ENCODE measurements around the gene HOXD3.
A peak's percentile ranks its signal among the peaks of the same experiment; 100 is the strongest.

HOXD3 gene

DNA sequence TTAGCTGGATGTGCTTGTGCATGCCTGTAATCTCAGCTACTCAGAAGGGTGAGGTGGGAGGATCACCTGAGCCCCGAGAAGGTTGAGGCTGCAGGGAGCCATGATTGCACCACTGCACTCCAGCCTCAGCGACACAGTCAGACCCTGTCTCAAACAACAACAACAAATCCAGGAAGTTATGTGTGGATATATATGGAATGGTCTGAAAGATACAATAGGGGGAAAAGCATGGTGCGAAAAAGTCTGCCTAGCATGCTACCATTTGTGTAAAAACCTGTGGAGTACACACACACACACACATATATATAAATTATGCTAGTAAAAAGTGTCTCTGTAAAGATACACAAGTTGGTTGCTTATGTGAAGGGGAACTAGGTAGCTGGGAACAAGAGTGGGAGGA, 24.4 kb downstream of the HOXD3 start:
- DNase-seq, result no peak

DNA sequence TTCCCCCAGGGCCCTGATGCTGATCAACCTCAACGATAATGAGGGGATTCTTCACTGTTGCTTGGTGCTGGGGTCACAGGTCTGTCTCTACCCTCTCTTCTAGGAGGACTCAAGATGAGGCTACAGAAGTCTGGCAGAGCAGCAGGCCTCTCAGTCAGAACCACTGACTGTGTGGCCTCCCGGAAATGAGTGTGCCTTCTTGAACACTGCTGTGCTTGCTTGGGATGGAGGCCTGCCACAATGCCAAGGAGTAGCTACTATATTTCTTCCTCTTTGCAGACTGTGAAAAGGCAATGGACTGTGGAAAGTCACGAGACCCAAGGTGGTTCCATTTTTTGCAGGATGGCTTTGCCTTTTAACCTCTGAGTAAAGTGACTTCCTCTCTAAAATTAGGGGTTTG, 25.6 kb downstream of the HOXD3 start:
- no peak for DNase-seq

DNA sequence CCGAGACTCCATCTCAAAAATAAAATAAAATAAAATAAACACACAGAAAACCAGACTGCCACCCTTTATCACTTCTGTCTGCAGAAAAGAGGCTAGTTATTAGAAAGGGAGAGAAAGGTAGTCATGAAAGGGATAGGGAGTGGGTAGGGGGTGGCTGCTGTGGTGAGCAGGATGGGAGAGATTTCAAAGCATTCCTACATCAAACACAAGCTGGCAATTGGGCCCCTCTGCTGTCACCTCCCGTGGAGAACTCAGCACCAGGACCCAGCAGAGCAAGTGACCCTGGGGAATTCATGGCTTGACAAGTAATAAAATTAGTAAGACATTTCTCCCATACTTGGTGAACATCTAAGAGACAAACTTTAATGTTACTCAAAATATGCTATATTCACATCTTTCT, 27.6 kb downstream of the HOXD3 start:
- no peak for DNase-seq

DNA sequence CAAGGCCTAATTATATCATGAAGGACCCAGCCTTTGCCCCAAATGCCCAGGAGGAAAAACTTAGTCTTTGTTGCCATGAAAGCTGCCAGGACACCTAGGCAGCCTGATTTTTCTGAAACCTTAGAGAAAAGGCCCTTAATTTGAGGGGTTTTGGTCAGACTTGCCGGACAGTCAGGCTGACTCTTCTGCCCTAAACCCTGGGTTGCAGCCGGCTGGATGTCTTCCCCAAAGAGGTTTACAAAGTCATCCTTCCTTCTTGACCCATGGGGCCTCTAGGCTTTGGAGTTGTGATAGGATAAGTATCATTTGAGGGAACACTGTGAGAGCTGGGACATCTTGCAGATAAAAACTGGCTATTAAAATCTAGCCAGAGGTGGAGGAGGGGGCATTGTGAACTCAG, 28.9 kb downstream of the HOXD3 start:
- DNase-seq, result no peak

DNA sequence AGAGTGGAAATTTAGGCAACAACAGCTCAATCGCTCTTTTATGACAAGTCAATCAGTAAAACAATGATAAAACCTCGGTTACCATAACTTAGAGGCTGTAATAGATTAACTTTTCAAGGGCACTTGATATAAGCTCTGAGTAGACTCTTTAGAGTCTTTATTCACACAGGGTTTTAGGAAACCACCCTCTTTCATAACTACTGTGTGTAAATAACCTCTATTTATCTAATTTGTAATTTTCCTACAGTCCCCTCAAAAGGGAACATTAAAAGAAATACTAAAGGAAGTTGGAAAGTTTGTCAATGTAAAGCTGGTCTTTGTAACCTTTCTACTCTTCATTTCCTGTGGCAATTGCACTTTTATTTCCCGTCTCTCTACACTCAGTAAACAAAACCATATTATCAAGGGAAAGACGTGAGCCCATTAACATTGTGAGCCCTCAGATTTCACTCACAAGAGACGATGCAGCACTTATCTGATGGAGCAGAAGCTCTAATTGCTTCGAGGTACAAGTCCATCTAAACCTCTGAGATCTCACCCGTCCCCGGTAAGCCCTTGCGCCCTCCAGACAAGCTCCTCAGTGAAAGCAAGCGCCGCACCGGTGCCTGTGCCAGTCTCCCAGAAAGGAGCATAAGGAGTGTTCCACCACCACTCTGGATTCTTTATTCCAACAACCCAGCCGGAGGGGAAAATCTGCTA, 30.2 kb downstream of the HOXD3 start:
- DNase-seq, result no peak

DNA sequence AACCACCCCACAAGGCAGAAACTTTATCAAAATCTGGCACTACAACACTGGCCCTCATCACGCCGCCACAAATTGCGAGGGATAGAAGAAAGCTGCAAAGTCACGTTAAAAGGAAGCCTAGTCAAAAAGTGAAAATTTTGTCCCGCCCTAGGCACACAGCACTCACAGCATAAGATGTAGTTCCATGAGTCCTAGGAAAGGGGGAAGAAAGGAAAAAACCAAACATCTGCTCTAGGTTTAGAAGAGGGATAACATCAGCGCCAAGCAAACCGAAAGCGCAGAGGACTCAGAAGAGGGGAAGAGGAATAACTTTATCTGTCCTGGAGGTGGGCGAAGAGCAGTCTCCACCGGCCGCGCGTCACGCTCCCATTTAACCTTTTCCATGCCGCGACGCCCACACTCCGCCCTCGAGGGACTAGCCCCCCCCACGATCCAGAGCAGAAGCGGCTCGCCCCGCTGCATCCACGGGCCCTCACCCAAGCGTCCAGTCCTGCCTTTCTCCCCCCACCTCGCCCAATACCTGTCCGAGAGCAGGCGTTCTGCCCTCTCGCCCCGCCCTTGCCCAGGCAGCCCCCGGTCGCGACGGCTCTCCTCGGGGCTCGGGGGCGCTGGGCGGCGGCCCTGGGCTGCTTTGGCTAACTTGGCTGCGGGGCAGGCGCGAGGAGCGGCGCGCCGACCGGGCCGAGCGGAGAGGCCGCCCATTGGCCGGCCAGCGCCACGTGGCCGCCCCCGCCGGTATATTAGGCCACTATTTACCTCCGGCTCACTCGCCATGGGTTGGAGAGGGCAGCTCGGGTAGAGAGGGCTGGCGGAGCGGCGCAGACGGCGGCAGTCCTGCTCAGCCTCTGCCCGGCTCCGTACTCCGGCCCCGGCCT, 31.0 kb downstream of the HOXD3 start, which contains the start of gene HOXD1:
Gene HOXD1 (plus strand): TSS at position 770 of the 875 bp plus-strand sequence. CDS start 134 bp downstream, outside the sequence.
- peak; percentile 10 to 16 for DNase-seq

DNA sequence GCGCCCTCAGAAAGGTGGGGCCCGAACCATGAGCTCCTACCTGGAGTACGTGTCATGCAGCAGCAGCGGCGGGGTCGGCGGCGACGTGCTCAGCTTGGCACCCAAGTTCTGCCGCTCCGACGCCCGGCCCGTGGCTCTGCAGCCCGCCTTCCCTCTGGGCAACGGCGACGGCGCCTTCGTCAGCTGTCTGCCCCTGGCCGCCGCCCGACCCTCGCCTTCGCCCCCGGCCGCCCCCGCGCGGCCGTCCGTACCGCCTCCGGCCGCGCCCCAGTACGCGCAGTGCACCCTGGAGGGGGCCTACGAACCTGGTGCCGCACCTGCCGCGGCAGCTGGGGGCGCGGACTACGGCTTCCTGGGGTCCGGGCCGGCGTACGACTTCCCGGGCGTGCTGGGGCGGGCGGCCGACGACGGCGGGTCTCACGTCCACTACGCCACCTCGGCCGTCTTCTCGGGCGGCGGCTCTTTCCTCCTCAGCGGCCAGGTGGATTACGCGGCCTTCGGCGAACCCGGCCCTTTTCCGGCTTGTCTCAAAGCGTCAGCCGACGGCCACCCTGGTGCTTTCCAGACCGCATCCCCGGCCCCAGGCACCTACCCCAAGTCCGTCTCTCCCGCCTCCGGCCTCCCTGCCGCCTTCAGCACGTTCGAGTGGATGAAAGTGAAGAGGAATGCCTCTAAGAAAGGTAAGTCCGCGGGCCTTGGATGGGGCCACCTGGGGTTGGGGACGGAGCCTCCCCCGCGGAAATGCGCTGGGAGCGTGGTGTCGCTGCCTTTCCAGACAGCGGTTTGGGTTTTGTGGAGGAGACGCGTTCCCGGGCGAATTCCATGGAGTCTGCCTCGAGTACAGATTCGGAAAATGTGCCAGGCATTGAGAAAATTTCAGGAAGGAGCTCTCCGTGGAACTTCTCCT, 31.9 kb downstream of the HOXD3 start:
- no peak for DNase-seq

DNA sequence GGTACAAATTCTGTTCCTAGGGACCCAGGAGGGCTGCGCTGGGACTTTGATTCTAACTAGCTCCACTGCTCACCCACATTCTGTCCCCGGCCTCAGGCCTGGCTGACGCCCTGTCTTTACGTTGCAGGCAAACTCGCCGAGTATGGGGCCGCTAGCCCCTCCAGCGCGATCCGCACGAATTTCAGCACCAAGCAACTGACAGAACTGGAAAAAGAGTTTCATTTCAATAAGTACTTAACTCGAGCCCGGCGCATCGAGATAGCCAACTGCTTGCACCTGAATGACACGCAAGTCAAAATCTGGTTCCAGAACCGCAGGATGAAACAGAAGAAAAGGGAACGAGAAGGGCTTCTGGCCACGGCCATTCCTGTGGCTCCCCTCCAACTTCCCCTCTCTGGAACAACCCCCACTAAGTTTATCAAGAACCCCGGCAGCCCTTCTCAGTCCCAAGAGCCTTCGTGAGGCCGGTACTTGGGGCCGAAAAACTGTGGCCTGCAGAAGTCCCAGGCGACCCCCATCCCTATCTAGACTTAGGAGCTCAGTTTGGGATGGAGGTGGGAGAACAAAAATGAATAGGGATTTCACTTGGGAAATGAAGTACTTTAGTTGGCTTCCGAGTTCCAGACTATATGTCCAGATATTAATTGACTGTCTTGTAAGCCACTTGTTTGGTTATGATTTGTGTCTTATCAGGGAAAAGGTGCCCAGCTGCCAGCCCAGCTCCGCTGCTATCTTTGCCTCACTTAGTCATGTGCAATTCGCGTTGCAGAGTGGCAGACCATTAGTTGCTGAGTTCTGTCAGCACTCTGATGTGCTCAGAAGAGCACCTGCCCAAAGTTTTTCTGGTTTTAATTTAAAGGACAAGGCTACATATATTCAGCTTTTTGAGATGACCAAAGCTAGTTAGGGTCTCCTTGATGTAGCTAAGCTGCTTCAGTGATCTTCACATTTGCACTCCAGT, 32.9 kb downstream of the HOXD3 start:
- no peak for DNase-seq

DNA sequence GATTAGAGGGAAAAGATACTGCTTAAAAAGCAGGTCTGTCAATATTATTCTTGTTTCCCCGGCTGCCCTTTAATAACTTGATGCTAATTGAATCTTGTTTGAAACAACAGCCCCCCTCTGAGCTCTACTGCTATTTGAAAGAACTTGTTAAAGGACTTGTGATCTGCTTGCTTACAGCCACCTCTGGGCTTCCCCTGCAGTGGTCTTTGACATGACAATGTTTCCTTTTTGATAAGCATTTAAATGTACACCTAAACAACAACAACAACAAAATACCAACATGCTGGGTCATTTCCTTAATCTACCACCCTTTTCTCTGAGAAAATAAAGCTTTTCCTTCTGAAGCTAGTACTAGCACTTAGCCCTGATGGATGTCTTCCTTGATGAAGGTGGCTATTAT, 35.2 kb downstream of the HOXD3 start:
- DNase-seq, result no peak

DNA sequence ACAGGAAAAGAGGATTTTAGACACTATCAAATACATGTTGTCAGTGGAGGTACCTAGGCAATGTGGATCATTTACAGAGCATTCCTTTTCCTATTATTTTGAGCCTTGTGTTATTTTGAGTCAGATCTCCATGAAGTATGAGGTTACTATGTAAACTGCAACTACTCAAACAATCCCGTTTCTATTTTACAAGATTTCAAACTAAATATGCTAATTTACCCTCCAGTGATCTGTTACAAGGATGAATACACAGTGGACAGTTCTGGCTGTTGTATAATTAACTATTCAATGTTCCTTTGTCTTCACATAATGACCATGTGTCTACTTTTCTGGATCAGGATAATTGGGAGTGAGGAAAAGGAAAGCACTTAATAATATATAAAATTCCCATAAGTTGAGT, 35.9 kb downstream of the HOXD3 start:
- DNase-seq, result no peak

DNA sequence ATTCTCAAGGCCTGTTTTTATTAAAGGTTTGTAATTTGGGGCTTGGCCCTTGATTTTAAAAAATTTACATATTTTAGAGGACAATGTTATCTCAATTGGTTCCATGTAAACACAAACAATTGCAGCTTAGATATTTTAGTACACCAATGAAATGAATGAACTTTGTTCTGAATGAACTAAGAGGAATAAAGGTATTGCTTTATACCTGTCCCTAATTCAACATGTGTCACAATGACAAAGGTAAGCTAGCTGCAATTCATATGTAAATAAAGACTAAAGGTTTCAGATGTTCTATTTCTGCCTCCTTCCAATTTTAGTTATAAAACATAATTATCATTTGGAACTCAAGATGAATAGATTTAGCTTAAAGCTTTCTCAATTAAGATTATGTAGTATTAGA, 42.8 kb downstream of the HOXD3 start:
- DNase-seq, result no peak

DNA sequence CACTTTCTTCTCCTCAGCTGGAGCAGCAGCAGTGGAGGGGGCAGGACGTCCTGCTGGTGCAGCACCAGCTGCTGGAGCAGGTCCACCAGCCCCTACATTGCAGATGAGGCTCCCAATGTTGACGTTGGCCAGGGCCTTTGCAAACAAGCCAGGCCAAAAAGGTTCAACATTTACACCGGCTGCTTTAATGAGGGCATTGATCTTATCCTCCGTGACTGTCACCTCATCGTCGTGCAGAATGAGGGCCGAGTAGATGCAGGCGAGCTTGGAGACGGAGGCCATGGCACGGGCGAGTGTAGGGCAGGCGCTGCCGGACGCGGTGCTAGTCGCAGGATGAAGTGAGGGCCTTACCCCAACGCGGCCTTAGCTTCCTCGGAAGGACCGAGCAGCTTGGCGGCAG, 43.9 kb downstream of the HOXD3 start:
- DNase-seq, result no peak

DNA sequence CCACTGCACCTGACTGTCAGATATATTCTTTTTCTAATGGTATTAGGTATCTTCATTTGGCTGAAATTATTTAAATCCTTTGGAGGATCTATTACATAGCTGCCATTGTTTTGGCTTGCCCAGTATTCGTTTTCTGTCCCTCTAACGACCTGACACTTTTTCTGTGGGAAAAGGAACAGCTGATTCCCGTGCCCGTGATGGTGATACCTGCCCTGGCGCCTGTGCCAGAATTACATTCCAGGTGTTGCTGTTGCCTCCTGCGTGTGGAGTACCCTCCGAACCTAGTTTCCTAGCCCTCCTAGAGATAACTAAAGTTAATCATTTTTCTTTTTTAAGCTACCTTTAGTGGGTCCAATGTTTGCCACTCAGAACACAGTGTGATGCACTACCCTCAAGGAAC, 45.4 kb downstream of the HOXD3 start:
- DNase-seq, result no peak

DNA sequence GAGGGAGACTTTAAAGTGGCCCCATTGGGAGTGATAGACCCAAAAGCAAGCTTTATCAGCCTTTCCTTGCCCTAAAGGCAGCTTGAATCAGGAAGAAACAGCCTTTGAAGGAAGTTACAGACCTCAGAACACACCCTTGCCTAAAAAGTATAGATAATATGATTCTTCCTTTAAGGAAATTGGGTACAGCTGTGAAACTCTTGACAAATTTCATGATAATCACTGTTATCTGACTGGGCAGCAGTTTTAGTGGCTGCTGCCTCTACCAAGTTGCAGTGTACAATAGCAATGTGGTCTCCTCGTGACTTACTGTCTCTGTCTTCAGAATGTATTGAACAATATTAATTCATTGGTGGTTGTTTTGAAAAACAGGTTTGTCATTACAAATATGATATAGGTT, 48.0 kb downstream of the HOXD3 start:
- no peak for DNase-seq

DNA sequence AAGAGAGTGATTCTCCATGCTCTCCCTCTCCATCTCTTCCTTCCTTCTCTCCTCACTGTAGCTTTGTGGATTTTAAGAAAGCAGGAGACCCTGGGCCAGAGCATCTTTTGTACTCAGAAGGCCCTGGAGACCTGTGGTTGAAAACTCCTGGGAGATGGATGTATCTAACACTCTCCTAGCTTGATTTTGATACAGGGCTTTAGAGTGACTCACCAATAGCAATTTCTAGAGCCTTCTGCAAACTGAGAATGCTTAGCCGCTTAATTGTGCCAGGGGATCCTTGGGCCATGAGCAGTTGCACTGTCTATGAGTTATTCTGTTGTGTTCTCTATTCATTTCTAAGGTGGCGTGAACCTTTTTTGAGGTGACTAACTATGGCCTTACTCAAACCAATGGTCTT, 49.0 kb downstream of the HOXD3 start:
- DNase-seq, result no peak

DNA sequence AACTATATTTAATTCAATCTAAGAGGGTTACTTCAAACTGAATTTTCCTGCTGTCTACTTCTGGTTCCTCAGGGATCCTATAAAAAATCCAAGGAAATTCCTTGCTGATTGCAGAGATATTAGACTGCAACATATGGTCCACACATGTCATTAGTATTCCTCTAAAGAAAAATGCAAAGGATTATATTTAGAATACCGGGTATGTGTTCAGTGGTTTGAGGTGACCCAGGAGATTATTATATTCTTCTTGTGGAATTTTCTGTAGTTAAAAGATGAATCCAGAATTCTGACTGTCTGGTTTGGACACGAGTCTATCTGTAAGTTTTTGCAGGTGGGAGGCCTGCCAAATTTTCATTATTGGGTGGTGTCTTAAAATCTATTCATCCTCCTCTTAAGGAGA, 49.6 kb downstream of the HOXD3 start:
- no peak for DNase-seq

DNA sequence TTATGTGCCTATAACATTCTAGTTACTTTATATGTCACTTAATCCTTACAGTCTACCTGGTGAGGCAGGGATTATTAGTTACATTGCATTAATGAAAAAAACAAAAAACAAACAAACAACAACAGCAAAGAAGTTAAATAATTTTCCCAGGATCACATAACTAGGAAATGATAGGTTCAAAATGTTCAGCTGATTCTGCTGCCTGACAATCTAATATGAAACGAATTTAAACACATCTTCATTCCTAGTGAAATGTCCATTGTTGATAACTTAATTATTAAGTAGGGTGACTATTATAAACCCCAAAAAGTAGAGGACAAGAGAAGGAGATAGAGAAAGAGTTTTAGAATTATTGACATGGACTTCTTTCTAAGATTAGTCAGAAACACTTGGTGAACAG, 54.0 kb downstream of the HOXD3 start:
- DNase-seq, result no peak

DNA sequence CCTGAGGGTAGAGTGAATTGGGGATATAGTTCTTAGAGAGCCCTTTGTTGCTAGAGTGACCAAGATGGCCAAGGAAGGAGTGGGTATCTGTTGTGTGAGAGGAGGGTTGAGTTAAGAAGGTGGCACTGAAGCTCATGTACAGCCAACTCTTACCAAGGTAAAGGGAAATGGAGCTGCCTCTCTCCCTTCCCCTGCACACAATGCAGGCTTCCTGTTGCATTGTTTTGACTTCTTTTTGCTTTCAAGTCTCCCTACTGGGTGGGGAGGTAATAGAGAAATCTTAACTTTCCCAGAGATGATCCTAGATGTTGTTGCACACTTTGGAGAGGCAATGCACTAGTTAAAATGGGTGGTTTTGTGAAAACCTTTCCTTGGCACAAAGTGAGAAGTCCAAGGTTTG, 55.2 kb downstream of the HOXD3 start:
- no peak for DNase-seq

DNA sequence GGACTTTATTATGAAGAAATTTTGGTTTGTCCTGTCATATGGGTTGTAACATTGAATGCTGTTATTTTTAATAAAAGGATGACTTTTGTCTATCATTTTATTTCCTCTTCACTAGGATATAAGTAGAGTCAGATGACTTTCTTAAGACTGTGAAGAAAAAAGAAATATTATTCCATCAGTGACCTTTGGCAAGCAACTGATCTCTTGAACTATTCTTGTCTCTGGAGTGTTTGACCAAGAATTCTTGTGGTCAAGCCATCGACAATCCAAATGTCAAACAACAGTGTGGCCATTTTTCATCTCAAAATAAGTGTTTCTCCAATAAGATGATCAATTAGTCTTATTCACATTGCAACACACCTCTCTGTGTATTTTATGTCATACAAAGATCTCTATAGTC, 56.3 kb downstream of the HOXD3 start:
- DNase-seq, result no peak

All from stimulated activated CD4-positive, alpha-beta T cell treated with anti-CD3 and anti-CD28 coated beads, Interleukin-4, amount 100 ng/mL, for 4 hours (primary cell).